Erythroblast (primary cell): Measurements from ENCODE around the gene CPD.

Source experiments
- GATA1 ChIP-seq: IDR thresholded peaks from 2 replicates; pipeline ENCODE4 v1.6.1; 2011; ENCODE audit warnings: low read depth, mild to moderate bottlenecking, control low read depth, low read length, moderate library complexity
- POLR2A ChIP-seq: IDR thresholded peaks from 2 replicates; pipeline ENCODE4 v1.6.1; 2011; ENCODE audit warnings: mild to moderate bottlenecking, low read length

DNA sequence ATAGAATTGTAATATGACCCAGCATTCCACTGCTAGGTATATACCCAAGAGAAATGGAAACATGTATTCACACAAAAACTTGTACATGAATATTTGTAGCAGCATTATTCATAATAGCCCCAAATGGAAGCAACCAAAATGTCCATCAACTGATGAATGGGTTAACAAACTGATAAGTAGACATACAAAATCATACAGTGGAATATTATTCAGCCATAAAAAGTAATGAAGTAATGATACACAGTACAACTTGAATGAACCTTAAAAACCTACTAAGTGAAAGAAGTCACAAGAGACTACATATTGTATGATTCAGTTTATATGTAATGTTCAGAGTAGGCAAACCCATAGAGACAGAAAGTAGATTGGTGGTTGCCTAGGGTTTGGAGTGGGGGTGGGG lies 58.0 kb downstream of the CPD start:
- no peak for TF ChIP-seq POLR2A
- no peak for TF ChIP-seq GATA1
